GM08714 (cell line): ENCODE data around the gene OLIG1.

ENCODE experiments used
- H3K4me3 ChIP-seq: fragments of 200-500 bp; sonication (Bioruptor generic); 2 replicates; pipeline ENCODE4 v1.5.1; 2014; ENCODE audit warnings: mild to moderate bottlenecking, low read length, inconsistent platforms
- ZNF274 ChIP-seq: IDR thresholded peaks from 2 replicates; pipeline ENCODE4 v1.6.1; 2012; ENCODE audit warnings: mild to moderate bottlenecking, low read depth, low read length

OLIG1 gene

GRCh38 chr21:33037501-33037900, 32.4 kb upstream of the OLIG1 start:
- TF ChIP-seq ZNF274: no peak
- H3K4me3 ChIP-seq: no peak overlapping the region

GRCh38 chr21:33039536-33039935, 30.4 kb upstream of the OLIG1 start:
- TF ChIP-seq ZNF274: no peak
- no peak overlapping the region for H3K4me3 ChIP-seq

GRCh38 chr21:33040215-33040614, 29.7 kb upstream of the OLIG1 start:
- TF ChIP-seq ZNF274: no peak
- no peak overlapping the region for H3K4me3 ChIP-seq

GRCh38 chr21:33041981-33042380, 28.0 kb upstream of the OLIG1 start:
- TF ChIP-seq ZNF274: no peak
- no peak overlapping the region for H3K4me3 ChIP-seq

GRCh38 chr21:33042812-33043211, 27.1 kb upstream of the OLIG1 start:
- no peak overlapping the region for H3K4me3 ChIP-seq
- no peak for TF ChIP-seq ZNF274

GRCh38 chr21:33046455-33046854, 23.5 kb upstream of the OLIG1 start:
- H3K4me3 ChIP-seq: no peak overlapping the region
- no peak for TF ChIP-seq ZNF274

GRCh38 chr21:33047231-33047630, 22.7 kb upstream of the OLIG1 start:
- no peak overlapping the region for H3K4me3 ChIP-seq
- TF ChIP-seq ZNF274: no peak

GRCh38 chr21:33051925-33052324, 18.0 kb upstream of the OLIG1 start:
- no peak for TF ChIP-seq ZNF274
- no peak overlapping the region for H3K4me3 ChIP-seq

- TF ChIP-seq ZNF274: no peak
These were observed 16.0 kb upstream of the OLIG1 start for GRCh38 chr21:33053951-33054350.

GRCh38 chr21:33055991-33056390, 13.9 kb upstream of the OLIG1 start:
- H3K4me3 ChIP-seq: no peak overlapping the region
- no peak for TF ChIP-seq ZNF274

More at GRCh38 chr21:33053951-33054350, 16.0 kb upstream of the OLIG1 start:
- no peak overlapping the region for H3K4me3 ChIP-seq

- no peak for TF ChIP-seq ZNF274
- H3K4me3 ChIP-seq: no peak overlapping the region
These were observed 12.5 kb upstream of the OLIG1 start for GRCh38 chr21:33057385-33057940.

- no peak overlapping the region for H3K4me3 ChIP-seq
- no peak for TF ChIP-seq ZNF274
These were observed 11.4 kb upstream of the OLIG1 start for GRCh38 chr21:33058527-33058926.

GRCh38 chr21:33058957-33059356, 11.0 kb upstream of the OLIG1 start:
- H3K4me3 ChIP-seq: no peak overlapping the region
- no peak for TF ChIP-seq ZNF274

GRCh38 chr21:33059380-33059841, 10.5 kb upstream of the OLIG1 start:
- no peak overlapping the region for H3K4me3 ChIP-seq
- no peak for TF ChIP-seq ZNF274

- no peak for TF ChIP-seq ZNF274
- H3K4me3 ChIP-seq: no peak overlapping the region
These were observed 8.7 kb upstream of the OLIG1 start for GRCh38 chr21:33061233-33061632.

GRCh38 chr21:33063375-33063883, 6.5 kb upstream of the OLIG1 start:
- TF ChIP-seq ZNF274: no peak
- H3K4me3 ChIP-seq: no peak overlapping the region
